ENCODE measurements around the gene MCRIP1. TPM values are rescaled to one million over a fixed set of nuclear protein-coding genes. Genes with fewer than 3 reads are reported as not detected.

The MCRIP1 gene
- polyA plus RNA-seq, 1 donor (not counting 4 experiments of a cell fraction or from before 2014, with no cell fraction given), result 17.7 TPM

GRCh38 chr17:81851423-81851822, 18.3 kb upstream of the MCRIP1 start:
- Histone ChIP-seq H3K9me1 (ENCODE audit: control insufficient read depth, extremely low read depth, insufficient read depth, low read length) (no peaks in the 10 kb centered on the region), H3K4me3 (ENCODE audit: control insufficient read depth in 2 of 3, extremely low read depth in 1 of 3, insufficient read depth in 2 of 3, low read depth in 1 of 3, low read length in 3 of 3) (no peak overlapping the region), H2AFZ (ENCODE audit: control insufficient read depth, low read length) (no peak overlapping the region), H3K36me3 (ENCODE audit: control insufficient read depth in 2 of 2, extremely low read depth in 1 of 2, insufficient read depth in 2 of 2, low read length in 2 of 2) (peaks cover 39 to 59% of the 10 kb centered on the region in 2 experiments), H3K27me3 (ENCODE audit: control insufficient read depth, extremely low read depth, insufficient read depth, low read length) (no peaks in the 10 kb centered on the region), H3K9me3 (ENCODE audit: control insufficient read depth, low read depth, low read length) (no peaks in the 10 kb centered on the region), H3K79me2 (ENCODE audit: control insufficient read depth, insufficient read depth, low read length) (peaks cover 48% of the 10 kb centered on the region), H4K20me1 (ENCODE audit: control insufficient read depth, extremely low read depth, insufficient read depth, low read length) (peaks cover 19% of the 10 kb centered on the region), H3K4me1 (ENCODE audit: control insufficient read depth, extremely low read depth, insufficient read depth, low read length) (peaks cover 17% of the 10 kb centered on the region), H3K4me2 (ENCODE audit: control insufficient read depth, extremely low read depth, insufficient read depth, low read depth, low read length) (no peak overlapping the region), H3K27ac (ENCODE audit: control insufficient read depth, insufficient read depth, low read length) (no peak overlapping the region), H3K9ac (ENCODE audit: control insufficient read depth, extremely low read depth, insufficient read depth, low read length) (no peak overlapping the region)
- dilution Hi-C loops (cut with MboI; ENCODE audit: extremely low pct_ligation_motif_present, low sequenced_read_pairs), result no loop called here
- FAIRE-seq (no peak), DNase-seq (ENCODE audit: low read depth, low spot score) (no peak)
- TF ChIP-seq CTCF (optimal IDR thresholded peaks at IDR 0.05 in 1 of 3, IDR thresholded peaks at IDR 0.05 in 1 of 3, conservative IDR thresholded peaks at IDR 0.05 in 1 of 3; ENCODE audit: extremely low read depth in 1 of 3, insufficient read depth in 2 of 3, low read length in 3 of 3), result no peak
- no peak for TF ChIP-seq EZH2 (IDR thresholded peaks at IDR 0.05; ENCODE audit: low read length)

- no peak for DNase-seq (ENCODE audit: low read depth, low spot score)
- no peak for FAIRE-seq
- Histone ChIP-seq H3K4me3 (ENCODE audit: control insufficient read depth in 2 of 3, extremely low read depth in 1 of 3, insufficient read depth in 2 of 3, low read depth in 1 of 3, low read length in 3 of 3) (no peak overlapping the region), H3K36me3 (ENCODE audit: control insufficient read depth in 2 of 2, extremely low read depth in 1 of 2, insufficient read depth in 2 of 2, low read length in 2 of 2) (peaks cover 56 to 69% of the 10 kb centered on the region in 2 experiments), H3K9me3 (ENCODE audit: control insufficient read depth, low read depth, low read length) (no peaks in the 10 kb centered on the region), H3K4me1 (ENCODE audit: control insufficient read depth, extremely low read depth, insufficient read depth, low read length) (no peaks in the 10 kb centered on the region), H3K4me2 (ENCODE audit: control insufficient read depth, extremely low read depth, insufficient read depth, low read depth, low read length) (no peak overlapping the region), H4K20me1 (ENCODE audit: control insufficient read depth, extremely low read depth, insufficient read depth, low read length) (peaks cover 13% of the 10 kb centered on the region), H3K9me1 (ENCODE audit: control insufficient read depth, extremely low read depth, insufficient read depth, low read length) (no peaks in the 10 kb centered on the region), H3K9ac (ENCODE audit: control insufficient read depth, extremely low read depth, insufficient read depth, low read length) (no peak overlapping the region), H3K27me3 (ENCODE audit: control insufficient read depth, extremely low read depth, insufficient read depth, low read length) (no peaks in the 10 kb centered on the region), H3K79me2 (ENCODE audit: control insufficient read depth, insufficient read depth, low read length) (peaks cover 31% of the 10 kb centered on the region), H2AFZ (ENCODE audit: control insufficient read depth, low read length) (no peak overlapping the region), H3K27ac (ENCODE audit: control insufficient read depth, insufficient read depth, low read length) (no peak overlapping the region)
- no peak for TF ChIP-seq CTCF (optimal IDR thresholded peaks at IDR 0.05 in 1 of 3, IDR thresholded peaks at IDR 0.05 in 1 of 3, conservative IDR thresholded peaks at IDR 0.05 in 1 of 3; ENCODE audit: extremely low read depth in 1 of 3, insufficient read depth in 2 of 3, low read length in 3 of 3)
- TF ChIP-seq EZH2 (IDR thresholded peaks at IDR 0.05; ENCODE audit: low read length), result no peak
- dilution Hi-C loops (cut with MboI; ENCODE audit: extremely low pct_ligation_motif_present, low sequenced_read_pairs), result no loop called here
Measured at GRCh38 chr17:81849457-81849856, 16.4 kb upstream of the MCRIP1 start.
